OCI-LY1 (cell line): ENCODE data around the gene GATA2.

Experiments used
- CTCF ChIP-seq: fragments of 200-600 bp; sonication (generic), shearing (Covaris generic); IDR thresholded peaks from 2 replicates; pipeline ENCODE4 v1.5.1; 2017; ENCODE audit warnings: mild to moderate bottlenecking, antibody characterized with exemption, low read length, moderate library complexity, mixed read lengths
- EZH2 ChIP-seq: fragments of 200-600 bp; sonication (generic), shearing (Covaris generic); IDR thresholded peaks from 2 replicates; pipeline ENCODE4 v1.8.0; 2017; ENCODE audit warnings: borderline replicate concordance, mixed run types, mild to moderate bottlenecking, antibody characterized with exemption, low read length, moderate library complexity, mixed read lengths

DNA sequence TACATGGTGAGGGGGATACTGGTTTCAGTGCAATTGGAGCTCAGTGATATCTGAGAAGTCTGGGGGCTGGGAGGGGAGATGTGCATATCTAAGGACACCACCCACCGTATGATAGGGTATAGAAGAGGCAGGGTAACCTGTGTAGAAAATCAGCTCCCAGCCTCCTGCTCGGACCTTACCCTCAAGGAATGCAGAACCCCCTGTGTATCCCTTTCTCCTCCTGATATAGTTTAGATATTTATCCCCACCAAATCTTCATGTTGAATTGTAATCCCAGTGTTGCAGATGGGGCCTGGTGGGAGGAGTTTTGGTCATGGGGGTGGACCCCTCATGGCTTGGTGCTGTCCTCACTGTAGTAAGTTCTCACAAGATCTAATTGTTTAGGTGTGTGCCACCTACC lies 48.2 kb upstream of the GATA2 start:
- TF ChIP-seq CTCF (no peak), EZH2 (no peak)
